ENCODE data around the gene REV1. TPM values are rescaled to one million over a fixed set of nuclear protein-coding genes. Genes with fewer than 3 reads are reported as not detected.

The REV1 gene
- total and polyA plus RNA-seq, 2 of the 13 experiments (the other 11 are each of a cell fraction or from before 2014, with no cell fraction given) = 49.1 to 71.8 TPM

- H3K27ac ChIP-seq (ENCODE audit: extremely low read length, insufficient read depth, low read length) = no peak overlapping the region
- in situ Hi-C loops (cut with HindIII; ENCODE audit: extremely low pct_ligation_motif_present, low pct_unique_long_range_greater_than_20kb) = no loop called here
- 92% methylated on average over 7 of the region's 7 CpGs for WGBS (ENCODE audit: low lambda C conversion rate)
- intact Hi-C loops (cut with micrococcal nuclease; ENCODE audit: unreplicated experiment) = no loop called here
- H3K9me3 ChIP-seq (ENCODE audit: low read length) = no peaks in the 10 kb centered on the region
- TF ChIP-seq CEBPB (IDR thresholded peaks at IDR 0.05; ENCODE audit: borderline replicate concordance, low read depth, low read length) (peak; percentile 30; the same call in 1 of the 2 replicates), NFKBIZ (CRISPR knock-in tag; IDR thresholded peaks at IDR 0.05) (no peak), RFX5 (IDR thresholded peaks at IDR 0.05; ENCODE audit: low read depth, low read length) (0 out of 2 replicates have a peak, but pooled peaks have one; percentile 38), ZNF879 (CRISPR knock-in tag; IDR thresholded peaks at IDR 0.05) (no peak), MEIS2 (CRISPR knock-in tag; IDR thresholded peaks at IDR 0.05) (no peak)
- H4K20me1 ChIP-seq (ENCODE audit: insufficient read depth, low read length) = peaks cover 60% of the 10 kb centered on the region
- H3K9ac ChIP-seq (ENCODE audit: insufficient read depth, low read depth, low read length) = no peak overlapping the region
- BruUV-seq (replicated peaks) = no TSS peak
- H3K4me3 ChIP-seq (replicated peaks in 1 of 3; ENCODE audit: insufficient read depth in 1 of 3, low read depth in 2 of 3, low read length in 3 of 3) = no peak overlapping the region
- no peaks in the 10 kb centered on the region for H3K27me3 ChIP-seq (ENCODE audit: control insufficient read depth in 1 of 2, insufficient read depth in 2 of 2, low read length in 2 of 2)
- ATAC-seq (no peak), DNase-seq (ENCODE audit: low spot score) (no peak), FAIRE-seq (no peak)
- no peak overlapping the region for H3K4me2 ChIP-seq (ENCODE audit: low read depth, low read length)
- peaks cover 0 to 1% of the 10 kb centered on the region in 2 experiments; a peak in 3 of 5 replicates for H3K36me3 ChIP-seq (replicated peaks in 1 of 2; ENCODE audit: control insufficient read depth in 1 of 2, insufficient read depth in 2 of 2, low read length in 2 of 2)
- ChIA-PET CTCF (ENCODE audit: low intra/inter-chr PET ratio, low total read pairs) (no interaction called here), POLR2A (no interaction called here)
- H2AFZ ChIP-seq (ENCODE audit: low read length) = no peak overlapping the region
- H3K79me2 ChIP-seq (ENCODE audit: insufficient read depth, low read length) = peaks cover 95% of the 10 kb centered on the region
- peaks cover 68% of the 10 kb centered on the region for H3K4me1 ChIP-seq (ENCODE audit: insufficient read depth, low read length)
These were observed 17.9 kb downstream of the REV1 start for GRCh38 chr2:99471654-99472599.

- no peaks in the 10 kb centered on the region for H3K27me3 ChIP-seq (ENCODE audit: control insufficient read depth in 1 of 2, insufficient read depth in 2 of 2, low read length in 2 of 2)
- no TSS peak for BruUV-seq (replicated peaks)
- CTCF ChIA-PET (ENCODE audit: low intra/inter-chr PET ratio, low total read pairs) = no interaction called here
- no peak overlapping the region for H3K27ac ChIP-seq (ENCODE audit: extremely low read length, insufficient read depth, low read length)
- no peak for FAIRE-seq
- no peaks in the 10 kb centered on the region for H3K9me3 ChIP-seq (ENCODE audit: low read length)
- DNase-seq (ENCODE audit: low spot score) = no peak
- H2AFZ ChIP-seq (ENCODE audit: low read length) = no peak overlapping the region
- ATAC-seq = no peak
- H3K4me1 ChIP-seq (ENCODE audit: insufficient read depth, low read length) = peaks cover 58% of the 10 kb centered on the region
- in situ Hi-C loops (cut with HindIII; ENCODE audit: extremely low pct_ligation_motif_present, low pct_unique_long_range_greater_than_20kb) (no loop called here), intact Hi-C loops (cut with micrococcal nuclease; ENCODE audit: unreplicated experiment) (no loop called here)
- H4K20me1 ChIP-seq (ENCODE audit: insufficient read depth, low read length) = peaks cover 58% of the 10 kb centered on the region
- H3K4me3 ChIP-seq (replicated peaks in 1 of 3; ENCODE audit: insufficient read depth in 1 of 3, low read depth in 2 of 3, low read length in 3 of 3) = no peak overlapping the region
- peaks cover 94% of the 10 kb centered on the region for H3K79me2 ChIP-seq (ENCODE audit: insufficient read depth, low read length)
- peaks cover 0 to 3% of the 10 kb centered on the region in 2 experiments; a peak in 1 of 5 replicates for H3K36me3 ChIP-seq (replicated peaks in 1 of 2; ENCODE audit: control insufficient read depth in 1 of 2, insufficient read depth in 2 of 2, low read length in 2 of 2)
- H3K9ac ChIP-seq (ENCODE audit: insufficient read depth, low read depth, low read length) = no peak overlapping the region
- H3K4me2 ChIP-seq (ENCODE audit: low read depth, low read length) = no peak overlapping the region
- POLR2A ChIA-PET = no interaction called here
- no peak for TF ChIP-seq SIN3A (IDR thresholded peaks at IDR 0.05; ENCODE audit: borderline replicate concordance, low read depth, low read length)
- TF ChIP-seq, protein P1, sequence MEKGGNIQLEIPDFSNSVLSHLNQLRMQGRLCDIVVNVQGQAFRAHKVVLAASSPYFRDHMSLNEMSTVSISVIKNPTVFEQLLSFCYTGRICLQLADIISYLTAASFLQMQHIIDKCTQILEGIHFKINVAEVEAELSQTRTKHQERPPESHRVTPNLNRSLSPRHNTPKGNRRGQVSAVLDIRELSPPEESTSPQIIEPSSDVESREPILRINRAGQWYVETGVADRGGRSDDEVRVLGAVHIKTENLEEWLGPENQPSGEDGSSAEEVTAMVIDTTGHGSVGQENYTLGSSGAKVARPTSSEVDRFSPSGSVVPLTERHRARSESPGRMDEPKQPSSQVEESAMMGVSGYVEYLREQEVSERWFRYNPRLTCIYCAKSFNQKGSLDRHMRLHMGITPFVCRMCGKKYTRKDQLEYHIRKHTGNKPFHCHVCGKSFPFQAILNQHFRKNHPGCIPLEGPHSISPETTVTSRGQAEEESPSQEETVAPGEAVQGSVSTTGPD (CRISPR knock-in tag; IDR thresholded peaks at IDR 0.05) = no peak
- TF ChIP-seq, protein P2, sequence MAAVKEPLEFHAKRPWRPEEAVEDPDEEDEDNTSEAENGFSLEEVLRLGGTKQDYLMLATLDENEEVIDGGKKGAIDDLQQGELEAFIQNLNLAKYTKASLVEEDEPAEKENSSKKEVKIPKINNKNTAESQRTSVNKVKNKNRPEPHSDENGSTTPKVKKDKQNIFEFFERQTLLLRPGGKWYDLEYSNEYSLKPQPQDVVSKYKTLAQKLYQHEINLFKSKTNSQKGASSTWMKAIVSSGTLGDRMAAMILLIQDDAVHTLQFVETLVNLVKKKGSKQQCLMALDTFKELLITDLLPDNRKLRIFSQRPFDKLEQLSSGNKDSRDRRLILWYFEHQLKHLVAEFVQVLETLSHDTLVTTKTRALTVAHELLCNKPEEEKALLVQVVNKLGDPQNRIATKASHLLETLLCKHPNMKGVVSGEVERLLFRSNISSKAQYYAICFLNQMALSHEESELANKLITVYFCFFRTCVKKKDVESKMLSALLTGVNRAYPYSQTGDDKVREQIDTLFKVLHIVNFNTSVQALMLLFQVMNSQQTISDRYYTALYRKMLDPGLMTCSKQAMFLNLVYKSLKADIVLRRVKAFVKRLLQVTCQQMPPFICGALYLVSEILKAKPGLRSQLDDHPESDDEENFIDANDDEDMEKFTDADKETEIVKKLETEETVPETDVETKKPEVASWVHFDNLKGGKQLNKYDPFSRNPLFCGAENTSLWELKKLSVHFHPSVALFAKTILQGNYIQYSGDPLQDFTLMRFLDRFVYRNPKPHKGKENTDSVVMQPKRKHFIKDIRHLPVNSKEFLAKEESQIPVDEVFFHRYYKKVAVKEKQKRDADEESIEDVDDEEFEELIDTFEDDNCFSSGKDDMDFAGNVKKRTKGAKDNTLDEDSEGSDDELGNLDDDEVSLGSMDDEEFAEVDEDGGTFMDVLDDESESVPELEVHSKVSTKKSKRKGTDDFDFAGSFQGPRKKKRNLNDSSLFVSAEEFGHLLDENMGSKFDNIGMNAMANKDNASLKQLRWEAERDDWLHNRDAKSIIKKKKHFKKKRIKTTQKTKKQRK (IDR thresholded peaks at IDR 0.05; ENCODE audit: low read length) = no peak
- TF ChIP-seq, protein P3, sequence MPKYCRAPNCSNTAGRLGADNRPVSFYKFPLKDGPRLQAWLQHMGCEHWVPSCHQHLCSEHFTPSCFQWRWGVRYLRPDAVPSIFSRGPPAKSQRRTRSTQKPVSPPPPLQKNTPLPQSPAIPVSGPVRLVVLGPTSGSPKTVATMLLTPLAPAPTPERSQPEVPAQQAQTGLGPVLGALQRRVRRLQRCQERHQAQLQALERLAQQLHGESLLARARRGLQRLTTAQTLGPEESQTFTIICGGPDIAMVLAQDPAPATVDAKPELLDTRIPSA (CRISPR knock-in tag; IDR thresholded peaks at IDR 0.05; ENCODE audit: borderline replicate concordance) = no peak
- no peak for TF ChIP-seq BCL6 (CRISPR knock-in tag; IDR thresholded peaks at IDR 0.05)
- no peak for TF ChIP-seq ZBTB21 (CRISPR knock-in tag; IDR thresholded peaks at IDR 0.05)
- TF ChIP-seq ZNF224 (CRISPR knock-in tag; IDR thresholded peaks at IDR 0.05) = no peak
These were observed 18.9 kb downstream of the REV1 start for GRCh38 chr2:99470957-99471356.
